Measurements from ENCODE around the gene UNK.
"Not testable (repeated sequence)": the region's sequence is repeated elsewhere in the genome, so short reads cannot be mapped to it uniquely, and the experiment has no call there.

UNK gene

DNA sequence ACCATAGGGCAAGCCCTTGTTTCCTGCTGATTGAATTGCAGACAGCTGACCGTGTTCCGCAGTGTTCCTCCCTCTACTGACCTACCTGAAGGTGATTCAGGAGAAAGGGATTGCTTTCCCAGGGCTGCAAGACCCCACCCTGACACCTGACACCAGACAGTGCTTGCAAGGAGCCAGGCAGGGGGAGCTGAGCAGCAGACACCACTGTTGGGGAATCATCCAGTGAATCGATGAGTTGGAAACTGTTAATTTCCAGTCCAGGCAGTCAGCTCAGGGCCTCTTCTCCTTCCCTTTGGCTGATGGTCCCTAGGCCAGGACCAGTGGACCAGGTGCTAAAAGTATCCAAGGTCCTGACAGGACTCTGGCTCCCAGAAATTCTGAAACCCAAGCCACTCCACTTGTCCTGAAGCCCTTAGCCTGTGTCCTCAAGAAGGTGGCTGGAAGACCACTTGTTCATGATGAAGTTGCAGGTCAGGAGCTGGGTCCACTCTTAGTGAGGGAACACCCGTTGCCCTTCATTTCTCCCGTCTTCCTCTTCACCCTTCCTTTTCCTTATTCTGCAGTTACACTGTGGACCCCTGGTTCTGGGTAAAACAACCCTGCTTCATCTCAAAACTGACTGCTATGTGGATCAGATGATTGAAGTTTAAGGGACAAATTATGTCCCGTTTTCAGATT lies 9.5 kb upstream of the UNK start:
- no peaks in the 10 kb centered on the region for H3K27me3 ChIP-seq (ENCODE audit: insufficient read depth, low read length)
- H3K36me3 ChIP-seq (ENCODE audit: insufficient read depth, low read length) = peaks cover 35% of the 10 kb centered on the region
- H4K20me1 ChIP-seq (ENCODE audit: insufficient read depth, low read length) = no peaks in the 10 kb centered on the region
- peaks cover 33% of the 10 kb centered on the region for H3K4me1 ChIP-seq (ENCODE audit: insufficient read depth, low read length, severe bottlenecking)
- H3F3A ChIP-seq (ENCODE audit: insufficient read depth, low read length) = peaks cover 8% of the 10 kb centered on the region; the same call in 1 of the 2 replicates
- H3K27ac ChIP-seq (ENCODE audit: low read depth, low read length, poor library complexity, severe bottlenecking) = no peak overlapping the region
- H2AFZ ChIP-seq (ENCODE audit: low read length) = no peak overlapping the region
- peaks cover 15% of the 10 kb centered on the region for H3K79me2 ChIP-seq (ENCODE audit: insufficient read depth, low read length)
- no peaks in the 10 kb centered on the region for H3K9me3 ChIP-seq (ENCODE audit: low read length)
- TF ChIP-seq EZH2 (IDR thresholded peaks at IDR 0.05; ENCODE audit: borderline replicate concordance, low read length) = no peak
- TF ChIP-seq, protein P1, sequence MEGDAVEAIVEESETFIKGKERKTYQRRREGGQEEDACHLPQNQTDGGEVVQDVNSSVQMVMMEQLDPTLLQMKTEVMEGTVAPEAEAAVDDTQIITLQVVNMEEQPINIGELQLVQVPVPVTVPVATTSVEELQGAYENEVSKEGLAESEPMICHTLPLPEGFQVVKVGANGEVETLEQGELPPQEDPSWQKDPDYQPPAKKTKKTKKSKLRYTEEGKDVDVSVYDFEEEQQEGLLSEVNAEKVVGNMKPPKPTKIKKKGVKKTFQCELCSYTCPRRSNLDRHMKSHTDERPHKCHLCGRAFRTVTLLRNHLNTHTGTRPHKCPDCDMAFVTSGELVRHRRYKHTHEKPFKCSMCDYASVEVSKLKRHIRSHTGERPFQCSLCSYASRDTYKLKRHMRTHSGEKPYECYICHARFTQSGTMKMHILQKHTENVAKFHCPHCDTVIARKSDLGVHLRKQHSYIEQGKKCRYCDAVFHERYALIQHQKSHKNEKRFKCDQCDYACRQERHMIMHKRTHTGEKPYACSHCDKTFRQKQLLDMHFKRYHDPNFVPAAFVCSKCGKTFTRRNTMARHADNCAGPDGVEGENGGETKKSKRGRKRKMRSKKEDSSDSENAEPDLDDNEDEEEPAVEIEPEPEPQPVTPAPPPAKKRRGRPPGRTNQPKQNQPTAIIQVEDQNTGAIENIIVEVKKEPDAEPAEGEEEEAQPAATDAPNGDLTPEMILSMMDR (IDR thresholded peaks at IDR 0.05; ENCODE audit: low read length) = no peak
- no peak overlapping the region for H3K4me3 ChIP-seq (ENCODE audit: low read depth, low read length, poor library complexity, severe bottlenecking)
- H3K4me2 ChIP-seq (ENCODE audit: low read length) = no peak overlapping the region
- no peak overlapping the region for H3K9ac ChIP-seq (ENCODE audit: low read length)
- no peaks in the 10 kb centered on the region for H3K9me2 ChIP-seq (ENCODE audit: low read depth, low read length)

DNA sequence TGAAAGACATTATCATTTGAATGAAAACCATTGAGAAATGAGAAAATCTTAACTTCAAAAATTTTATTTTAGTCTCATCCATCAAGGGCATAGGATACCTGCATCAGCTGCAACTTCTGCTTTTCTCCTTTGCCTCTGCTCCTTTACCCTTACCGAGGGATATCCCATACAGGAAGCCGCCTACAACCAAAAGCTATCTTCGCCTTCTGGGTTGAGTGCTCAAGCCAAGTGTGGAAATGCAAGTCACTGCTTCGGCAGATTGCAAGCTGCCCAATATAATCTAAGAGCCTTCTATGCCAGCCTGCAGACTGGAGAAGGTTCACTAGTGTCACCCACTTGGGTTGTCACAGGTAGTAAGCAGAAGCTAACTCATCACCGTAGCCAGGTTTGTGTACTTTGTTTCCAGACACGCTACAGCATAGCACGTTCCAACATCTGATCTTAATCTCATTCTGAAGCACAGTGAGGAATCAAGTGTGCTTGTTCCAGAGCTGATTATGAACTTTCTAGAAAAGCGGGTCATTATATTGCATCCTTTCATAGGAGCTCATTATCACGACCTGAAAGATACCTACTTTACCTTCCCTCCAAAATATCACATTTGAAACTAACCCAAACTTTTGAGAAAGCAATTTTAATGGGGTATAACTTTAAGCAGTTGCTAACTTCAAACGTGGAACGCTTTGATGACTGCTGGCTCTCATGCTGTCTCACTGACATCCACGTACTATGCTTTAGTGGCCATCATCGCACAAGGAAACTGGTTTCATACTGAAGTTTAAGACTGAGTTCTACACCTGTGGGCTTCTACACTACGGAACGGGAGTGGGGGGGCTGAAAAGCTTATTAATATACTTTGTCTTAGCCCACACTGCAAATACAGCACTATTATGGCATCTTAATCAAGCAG lies 8.0 kb upstream of the UNK start:
- Histone ChIP-seq H3K9ac (ENCODE audit: low read length) (peak overlapping the region; percentile 34; the same call in 1 of the 2 replicates), H3K4me1 (ENCODE audit: insufficient read depth, low read length, severe bottlenecking) (peaks cover 33% of the 10 kb centered on the region), H3K4me2 (ENCODE audit: low read length) (peak overlapping the region; percentile 92)

DNA sequence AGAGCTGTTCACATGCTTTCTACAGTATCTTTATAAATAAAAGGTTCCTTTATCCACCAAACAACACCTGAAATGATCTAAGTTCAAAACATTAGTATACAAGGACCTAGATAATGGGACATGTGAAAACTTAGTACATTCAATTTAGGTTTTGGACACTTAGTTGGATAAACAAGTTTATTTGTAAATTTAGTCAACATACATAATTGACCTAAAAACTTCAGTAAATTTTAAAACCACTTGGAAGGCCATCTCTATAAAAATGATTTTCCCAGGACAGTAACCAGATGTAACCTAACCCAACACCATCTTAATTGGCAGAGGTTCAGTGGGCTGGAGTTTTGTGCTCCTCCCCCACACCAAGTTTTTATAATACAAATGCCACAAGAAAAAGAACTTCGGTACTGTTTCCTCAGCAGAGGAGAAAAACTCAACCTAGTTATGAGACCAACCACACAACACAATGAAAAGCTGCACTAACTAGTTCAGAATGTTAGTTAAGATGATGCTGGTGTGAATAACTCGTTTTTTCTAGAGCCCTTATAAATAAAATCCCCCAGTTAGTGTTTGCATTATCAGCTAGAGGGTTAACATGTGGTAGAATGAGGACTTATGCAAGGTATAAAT lies 7.2 kb upstream of the UNK start:
- H2AFZ ChIP-seq (ENCODE audit: low read length) = no peak overlapping the region
- H3F3A ChIP-seq (ENCODE audit: insufficient read depth, low read length) = peaks cover 8% of the 10 kb centered on the region; the same call in 1 of the 2 replicates
- TF ChIP-seq, protein P1 (IDR thresholded peaks at IDR 0.05; ENCODE audit: low read length) = no peak
- no peak for TF ChIP-seq EZH2 (IDR thresholded peaks at IDR 0.05; ENCODE audit: borderline replicate concordance, low read length)
- peaks cover 15% of the 10 kb centered on the region for H3K79me2 ChIP-seq (ENCODE audit: insufficient read depth, low read length)
- H3K9me2 ChIP-seq (ENCODE audit: low read depth, low read length) = no peaks in the 10 kb centered on the region
- H3K4me1 ChIP-seq (ENCODE audit: insufficient read depth, low read length, severe bottlenecking) = peaks cover 28% of the 10 kb centered on the region
- no peaks in the 10 kb centered on the region for H4K20me1 ChIP-seq (ENCODE audit: insufficient read depth, low read length)
- H3K27ac ChIP-seq (ENCODE audit: low read depth, low read length, poor library complexity, severe bottlenecking) = no peak overlapping the region
- H3K9ac ChIP-seq (ENCODE audit: low read length) = peak overlapping the region; percentile 34; the same call in 1 of the 2 replicates
- H3K4me2 ChIP-seq (ENCODE audit: low read length) = peak overlapping the region; percentile 92
- H3K36me3 ChIP-seq (ENCODE audit: insufficient read depth, low read length) = peaks cover 35% of the 10 kb centered on the region
- H3K9me3 ChIP-seq (ENCODE audit: low read length) = no peaks in the 10 kb centered on the region
- H3K4me3 ChIP-seq (ENCODE audit: low read depth, low read length, poor library complexity, severe bottlenecking) = peak overlapping the region; percentile 95
- no peaks in the 10 kb centered on the region for H3K27me3 ChIP-seq (ENCODE audit: insufficient read depth, low read length)

More for the DNA sequence above, 8.0 kb upstream of the UNK start:
- no peaks in the 10 kb centered on the region for H4K20me1 ChIP-seq (ENCODE audit: insufficient read depth, low read length)
- no peaks in the 10 kb centered on the region for H3K9me2 ChIP-seq (ENCODE audit: low read depth, low read length)
- H3K4me3 ChIP-seq (ENCODE audit: low read depth, low read length, poor library complexity, severe bottlenecking) = peak overlapping the region; percentile 95
- peak overlapping the region; percentile 41 for H3K27ac ChIP-seq (ENCODE audit: low read depth, low read length, poor library complexity, severe bottlenecking)
- no peaks in the 10 kb centered on the region for H3K9me3 ChIP-seq (ENCODE audit: low read length)
- H3K27me3 ChIP-seq (ENCODE audit: insufficient read depth, low read length) = no peaks in the 10 kb centered on the region
- H3K36me3 ChIP-seq (ENCODE audit: insufficient read depth, low read length) = peaks cover 35% of the 10 kb centered on the region
- H3F3A ChIP-seq (ENCODE audit: insufficient read depth, low read length) = peaks cover 8% of the 10 kb centered on the region; the same call in 1 of the 2 replicates
- TF ChIP-seq EZH2 (IDR thresholded peaks at IDR 0.05; ENCODE audit: borderline replicate concordance, low read length) = no peak
- TF ChIP-seq, protein P1 (IDR thresholded peaks at IDR 0.05; ENCODE audit: low read length) = no peak
- H3K79me2 ChIP-seq (ENCODE audit: insufficient read depth, low read length) = peaks cover 15% of the 10 kb centered on the region
- no peak overlapping the region for H2AFZ ChIP-seq (ENCODE audit: low read length)

DNA sequence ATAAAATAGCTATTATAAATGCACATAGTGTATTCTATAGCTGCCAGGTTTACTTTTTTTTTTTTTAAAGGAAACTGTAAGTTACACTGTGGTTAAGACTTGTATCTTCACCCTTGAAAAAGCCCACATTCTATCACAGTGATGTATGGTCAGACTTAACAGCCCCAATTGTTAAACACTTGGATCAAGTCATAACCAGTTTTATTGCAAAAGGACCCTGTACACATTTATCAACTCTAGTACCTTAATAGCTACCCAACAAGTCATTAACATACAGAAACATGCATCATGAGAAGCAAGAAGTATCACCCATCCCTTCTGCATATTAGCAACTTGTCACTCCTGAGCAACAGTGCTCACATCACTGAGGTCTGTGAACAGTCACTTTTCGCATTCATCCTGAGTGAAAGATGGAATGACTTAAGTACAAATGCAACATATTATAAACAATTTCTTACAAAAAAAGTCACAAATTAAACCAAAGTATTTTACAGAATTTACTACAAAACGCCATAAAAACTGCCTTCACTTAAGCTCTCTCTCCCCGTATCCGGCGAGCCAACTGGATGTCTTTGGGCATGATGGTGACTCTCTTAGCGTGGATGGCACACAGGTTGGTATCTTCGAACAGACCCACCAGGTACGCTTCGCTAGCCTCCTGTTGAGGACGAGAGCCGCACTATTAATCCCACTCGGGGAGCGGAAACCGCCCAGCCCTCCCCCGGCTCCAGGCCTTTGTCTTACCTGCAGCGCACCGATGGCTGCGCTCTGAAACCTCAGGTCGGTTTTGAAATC lies 6.3 kb upstream of the UNK start:
- Histone ChIP-seq H3K9ac (ENCODE audit: low read length) (peak overlapping the region; percentile 91), H3K4me3 (ENCODE audit: low read depth, low read length, poor library complexity, severe bottlenecking) (peak overlapping the region; percentile 95), H3K27ac (ENCODE audit: low read depth, low read length, poor library complexity, severe bottlenecking) (peak overlapping the region; percentile 75), H3K4me2 (ENCODE audit: low read length) (peak overlapping the region; percentile 92), H3K36me3 (ENCODE audit: insufficient read depth, low read length) (peaks cover 35% of the 10 kb centered on the region), H3K4me1 (ENCODE audit: insufficient read depth, low read length, severe bottlenecking) (peaks cover 37% of the 10 kb centered on the region), H3K79me2 (ENCODE audit: insufficient read depth, low read length) (peaks cover 15% of the 10 kb centered on the region), H3F3A (ENCODE audit: insufficient read depth, low read length) (peaks cover 13% of the 10 kb centered on the region)
- not testable (repeated sequence) for H2AFZ ChIP-seq (ENCODE audit: low read length); H4K20me1 ChIP-seq (ENCODE audit: insufficient read depth, low read length); H3K9me2 ChIP-seq (ENCODE audit: low read depth, low read length); H3K27me3 ChIP-seq (ENCODE audit: insufficient read depth, low read length); H3K9me3 ChIP-seq (ENCODE audit: low read length)

All from OCI-LY1 (cell line).